ENCODE results near the gene CX3CL1.
"Not testable (repeated sequence)": the region's sequence is repeated elsewhere in the genome, so short reads cannot be mapped to it uniquely, and the experiment has no call there.

CX3CL1 gene

DNA sequence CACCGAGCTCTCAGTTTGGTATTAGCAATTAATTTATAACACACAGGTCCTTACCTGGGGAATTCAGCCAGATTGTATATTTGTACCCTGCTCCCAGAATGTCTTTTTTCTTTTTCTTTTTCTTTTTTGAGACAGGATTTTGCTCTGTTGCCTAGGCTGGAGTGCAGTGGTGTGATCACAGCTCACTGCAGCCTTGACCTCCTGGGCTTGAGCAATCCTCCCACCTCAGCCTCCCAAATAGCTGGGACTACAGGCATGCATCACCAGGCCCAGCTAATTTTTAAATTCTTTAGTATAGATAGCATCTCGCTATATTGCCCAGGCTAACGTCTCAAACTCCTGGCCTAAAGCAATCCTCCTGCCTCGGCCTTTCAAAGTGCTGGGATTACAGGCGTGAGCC, 28.2 kb upstream of the CX3CL1 start:
- H3K36me3 ChIP-seq (ENCODE audit: control insufficient read depth, insufficient read depth, low read length, severe bottlenecking); H3K4me3 ChIP-seq (ENCODE audit: low read length); H3K9ac ChIP-seq (ENCODE audit: low read length); DNase-seq (ENCODE audit: low read depth): not testable (repeated sequence)
- Histone ChIP-seq H3K27me3 (replicated peaks; ENCODE audit: control insufficient read depth, insufficient read depth, low read length) (peaks cover 17% of the 10 kb centered on the region), H3K9me3 (ENCODE audit: control insufficient read depth, low read length) (peaks cover 12% of the 10 kb centered on the region), H3K4me1 (ENCODE audit: control insufficient read depth, insufficient read depth, low read length) (peaks cover 18% of the 10 kb centered on the region)

DNA sequence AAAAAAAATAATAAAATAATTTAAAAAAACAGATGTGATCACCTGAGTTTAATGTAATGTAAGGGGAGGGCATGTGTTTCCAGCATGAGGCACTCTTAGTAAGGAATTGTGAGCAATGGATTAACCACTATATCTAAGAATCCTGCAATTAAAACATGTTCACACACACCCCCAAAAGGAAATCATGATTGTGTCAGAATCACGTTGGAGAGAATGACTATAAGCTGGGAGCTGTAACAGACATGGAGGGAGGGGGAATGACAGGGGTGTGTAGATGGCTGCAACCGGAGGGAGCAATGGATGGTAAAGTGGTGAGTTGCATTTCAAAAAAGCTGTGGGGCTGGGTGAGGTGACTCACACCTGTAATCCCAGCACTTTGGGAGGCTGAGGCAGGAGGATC, 27.3 kb upstream of the CX3CL1 start:
- Histone ChIP-seq H3K9me3 (ENCODE audit: control insufficient read depth, low read length) (peaks cover 12% of the 10 kb centered on the region), H3K36me3 (ENCODE audit: control insufficient read depth, insufficient read depth, low read length, severe bottlenecking) (no peaks in the 10 kb centered on the region), H3K4me3 (ENCODE audit: low read length) (no peak overlapping the region), H3K27me3 (replicated peaks; ENCODE audit: control insufficient read depth, insufficient read depth, low read length) (peaks cover 26% of the 10 kb centered on the region), H3K4me1 (ENCODE audit: control insufficient read depth, insufficient read depth, low read length) (peaks cover 12% of the 10 kb centered on the region), H3K9ac (ENCODE audit: low read length) (no peak overlapping the region)
- DNase-seq (ENCODE audit: low read depth): no peak

DNA sequence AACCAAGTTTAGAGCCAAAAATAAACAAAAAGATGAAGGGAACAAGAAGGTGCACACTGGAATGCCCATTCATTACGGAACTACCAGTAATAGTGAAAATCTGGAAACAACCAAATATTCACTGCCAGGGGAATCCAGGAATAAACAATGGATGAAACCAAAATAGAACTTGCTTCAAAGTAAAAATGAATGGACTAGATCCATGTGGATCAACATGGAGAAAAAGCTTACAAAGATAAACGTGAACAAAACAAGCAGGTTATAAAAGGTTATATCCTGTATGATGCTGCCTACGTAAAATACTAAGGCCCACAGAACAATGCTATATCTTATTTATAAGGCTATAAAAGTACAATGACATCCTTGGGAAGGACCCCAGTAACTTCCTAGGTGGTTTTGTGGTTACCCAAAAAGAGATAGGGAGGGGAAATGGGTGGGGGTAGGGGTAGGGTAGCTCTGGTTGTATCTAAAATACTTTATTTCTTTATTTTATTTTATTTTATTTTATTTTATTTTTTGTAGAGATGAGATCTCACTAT, 26.6 kb upstream of the CX3CL1 start:
- no peak overlapping the region for H3K4me3 ChIP-seq (ENCODE audit: low read length)
- no peak overlapping the region for H3K9ac ChIP-seq (ENCODE audit: low read length)
- peaks cover 10% of the 10 kb centered on the region for H3K4me1 ChIP-seq (ENCODE audit: control insufficient read depth, insufficient read depth, low read length)

DNA sequence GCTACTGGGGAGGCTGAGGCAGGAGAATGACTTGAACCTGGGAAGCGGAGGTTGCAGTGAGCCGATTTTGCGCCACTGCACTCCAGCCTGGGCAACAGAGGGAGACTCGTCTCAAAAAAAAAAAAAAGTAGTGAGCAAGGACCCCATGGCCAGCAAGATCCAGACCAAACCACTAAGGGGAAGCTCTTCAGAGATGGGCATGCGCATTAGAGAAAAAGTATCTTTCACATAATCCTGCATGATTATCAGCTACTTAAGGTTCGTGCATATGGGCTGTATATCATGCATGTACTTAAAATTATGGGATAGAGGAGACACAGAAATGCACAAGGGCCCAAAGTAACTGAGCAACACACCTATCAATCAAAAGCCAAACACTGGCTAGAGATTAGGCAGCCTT, 24.4 kb upstream of the CX3CL1 start:
- H3K4me1 ChIP-seq (ENCODE audit: control insufficient read depth, insufficient read depth, low read length): no peaks in the 10 kb centered on the region
- H3K36me3 ChIP-seq (ENCODE audit: control insufficient read depth, insufficient read depth, low read length, severe bottlenecking): no peaks in the 10 kb centered on the region

More for the DNA sequence above, 26.6 kb upstream of the CX3CL1 start:
- Histone ChIP-seq H3K9me3 (ENCODE audit: control insufficient read depth, low read length) (peaks cover 12% of the 10 kb centered on the region), H3K27me3 (replicated peaks; ENCODE audit: control insufficient read depth, insufficient read depth, low read length) (peaks cover 28% of the 10 kb centered on the region), H3K36me3 (ENCODE audit: control insufficient read depth, insufficient read depth, low read length, severe bottlenecking) (no peaks in the 10 kb centered on the region)
- DNase-seq (ENCODE audit: low read depth): no peak

DNA sequence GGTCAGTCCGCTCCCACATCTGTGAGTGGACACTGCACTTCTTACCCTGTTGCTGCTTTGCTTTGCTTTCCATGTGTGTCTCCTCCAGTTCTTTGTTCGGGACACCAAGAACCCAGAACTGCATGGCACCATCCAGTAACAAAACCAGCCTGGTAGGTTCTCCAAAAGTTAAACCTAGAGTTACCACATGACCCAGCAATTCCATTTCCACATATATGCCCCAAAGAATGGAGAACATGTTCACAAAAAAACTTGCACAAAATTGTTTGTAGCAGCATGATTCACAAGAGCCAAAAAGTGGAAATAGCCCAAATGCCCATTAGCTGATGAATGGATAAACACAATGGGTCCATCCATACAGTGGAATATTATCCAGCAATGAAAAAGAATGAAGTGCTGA, 24.0 kb upstream of the CX3CL1 start:
- Histone ChIP-seq H3K4me1 (ENCODE audit: control insufficient read depth, insufficient read depth, low read length) (no peaks in the 10 kb centered on the region), H3K27me3 (replicated peaks; ENCODE audit: control insufficient read depth, insufficient read depth, low read length) (peaks cover 28% of the 10 kb centered on the region), H3K36me3 (ENCODE audit: control insufficient read depth, insufficient read depth, low read length, severe bottlenecking) (no peaks in the 10 kb centered on the region), H3K9ac (ENCODE audit: low read length) (no peak overlapping the region), H3K4me3 (ENCODE audit: low read length) (no peak overlapping the region), H3K9me3 (ENCODE audit: control insufficient read depth, low read length) (peaks cover 12% of the 10 kb centered on the region)
- DNase-seq (ENCODE audit: low read depth): no peak

More for the DNA sequence above, 24.4 kb upstream of the CX3CL1 start:
- H3K27me3 ChIP-seq (replicated peaks; ENCODE audit: control insufficient read depth, insufficient read depth, low read length): peaks cover 28% of the 10 kb centered on the region
- H3K9ac ChIP-seq (ENCODE audit: low read length): no peak overlapping the region
- no peak overlapping the region for H3K4me3 ChIP-seq (ENCODE audit: low read length)
- peaks cover 12% of the 10 kb centered on the region for H3K9me3 ChIP-seq (ENCODE audit: control insufficient read depth, low read length)
- DNase-seq (ENCODE audit: low read depth): no peak

DNA sequence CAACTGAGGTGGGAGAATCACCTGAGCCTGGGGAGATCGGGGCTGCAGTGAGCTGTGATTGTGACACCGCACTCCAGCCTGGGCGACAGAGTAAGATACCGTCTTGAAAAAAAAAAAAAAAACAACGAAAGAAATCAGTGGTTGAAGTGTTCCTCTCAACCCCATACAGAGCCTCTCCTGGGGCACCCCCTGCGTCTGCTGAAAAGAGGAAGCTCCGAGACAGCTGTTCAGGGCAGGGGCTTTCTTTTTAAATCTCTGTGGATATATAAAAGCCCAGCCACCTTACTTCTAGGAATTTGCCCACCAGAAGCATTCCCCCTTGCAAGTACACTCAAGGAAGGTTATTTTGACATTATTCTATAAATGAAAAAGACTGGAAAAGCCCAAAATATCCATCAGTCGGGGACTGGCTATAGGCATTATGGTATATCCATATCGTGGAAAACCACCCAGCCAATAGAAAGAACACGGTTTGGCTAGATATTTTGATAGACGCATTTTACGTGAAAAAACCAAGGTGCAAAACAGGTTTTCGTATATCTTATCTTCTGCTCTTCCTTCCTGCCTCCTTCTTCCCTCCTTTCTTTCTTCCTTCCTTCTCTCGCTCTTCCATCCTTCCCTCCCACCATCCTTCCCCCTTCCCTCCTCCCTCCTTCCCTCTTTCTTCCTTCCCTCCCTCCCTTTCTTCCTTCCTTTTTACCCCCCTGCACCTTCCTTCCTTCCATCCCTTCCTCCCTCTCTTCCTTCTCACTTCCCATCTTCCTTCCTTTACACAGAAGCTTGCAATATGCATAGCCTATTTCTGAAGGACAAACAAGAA, 22.9 kb upstream of the CX3CL1 start:
- DNase-seq (ENCODE audit: low read depth): no peak
- no peaks in the 10 kb centered on the region for H3K4me1 ChIP-seq (ENCODE audit: control insufficient read depth, insufficient read depth, low read length)
- no peak overlapping the region for H3K9ac ChIP-seq (ENCODE audit: low read length)
- H3K27me3 ChIP-seq (replicated peaks; ENCODE audit: control insufficient read depth, insufficient read depth, low read length): peaks cover 28% of the 10 kb centered on the region
- H3K36me3 ChIP-seq (ENCODE audit: control insufficient read depth, insufficient read depth, low read length, severe bottlenecking): no peaks in the 10 kb centered on the region
- peaks cover 12% of the 10 kb centered on the region for H3K9me3 ChIP-seq (ENCODE audit: control insufficient read depth, low read length)
- no peak overlapping the region for H3K4me3 ChIP-seq (ENCODE audit: low read length)

DNA sequence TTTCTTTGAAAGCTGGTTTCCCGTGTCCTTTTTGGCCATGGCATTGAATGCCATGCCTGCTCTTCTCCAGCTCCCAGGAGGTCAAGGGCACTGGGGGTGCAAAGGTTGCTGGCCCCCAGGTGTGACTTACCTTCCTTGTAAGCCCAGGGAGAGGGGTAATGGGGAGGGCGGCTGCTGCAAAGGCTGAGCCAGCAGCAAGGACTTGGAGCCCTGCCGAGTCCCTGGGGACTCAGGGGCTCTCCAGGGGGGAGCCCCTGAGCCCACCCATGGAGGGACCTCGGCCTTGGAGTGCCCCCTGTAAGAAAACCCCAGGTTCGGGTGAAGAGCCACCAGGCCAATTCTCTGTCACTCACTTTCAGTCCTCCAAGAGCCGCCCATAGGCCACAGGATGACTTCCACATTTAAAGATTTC, 19.6 kb upstream of the CX3CL1 start:
- no peak overlapping the region for H3K9ac ChIP-seq (ENCODE audit: low read length)

DNA sequence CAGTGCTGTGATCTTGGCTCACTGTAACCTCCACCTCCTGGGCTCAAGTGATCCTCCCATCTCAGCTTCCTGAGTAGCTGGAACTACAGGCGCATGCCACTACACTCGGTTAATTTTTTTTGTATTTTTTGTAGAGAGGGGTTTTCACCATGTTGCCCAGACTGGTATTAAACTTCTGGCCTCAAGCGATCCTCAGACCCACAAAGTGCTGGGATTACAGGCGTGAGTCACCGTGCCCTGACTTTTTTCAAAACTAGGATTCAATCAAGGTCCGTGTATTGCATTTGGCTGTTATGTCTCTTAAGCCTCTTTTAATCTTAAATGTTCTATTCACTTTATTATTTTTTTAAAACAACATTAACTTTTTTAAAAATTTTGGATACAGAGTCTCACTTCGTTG, 18.0 kb upstream of the CX3CL1 start:
- no peak overlapping the region for H3K4me3 ChIP-seq (ENCODE audit: low read length)
- no peak overlapping the region for H3K9ac ChIP-seq (ENCODE audit: low read length)
- no peak for DNase-seq (ENCODE audit: low read depth)
- no peaks in the 10 kb centered on the region for H3K4me1 ChIP-seq (ENCODE audit: control insufficient read depth, insufficient read depth, low read length)
- no peaks in the 10 kb centered on the region for H3K36me3 ChIP-seq (ENCODE audit: control insufficient read depth, insufficient read depth, low read length, severe bottlenecking)
- H3K27me3 ChIP-seq (replicated peaks; ENCODE audit: control insufficient read depth, insufficient read depth, low read length): peaks cover 13% of the 10 kb centered on the region
- H3K9me3 ChIP-seq (ENCODE audit: control insufficient read depth, low read length): no peaks in the 10 kb centered on the region

More for the DNA sequence above, 19.6 kb upstream of the CX3CL1 start:
- Histone ChIP-seq H3K4me3 (ENCODE audit: low read length) (no peak overlapping the region), H3K27me3 (replicated peaks; ENCODE audit: control insufficient read depth, insufficient read depth, low read length) (peaks cover 27% of the 10 kb centered on the region), H3K9me3 (ENCODE audit: control insufficient read depth, low read length) (no peaks in the 10 kb centered on the region), H3K4me1 (ENCODE audit: control insufficient read depth, insufficient read depth, low read length) (no peaks in the 10 kb centered on the region), H3K36me3 (ENCODE audit: control insufficient read depth, insufficient read depth, low read length, severe bottlenecking) (no peaks in the 10 kb centered on the region)
- no peak for DNase-seq (ENCODE audit: low read depth)

DNA sequence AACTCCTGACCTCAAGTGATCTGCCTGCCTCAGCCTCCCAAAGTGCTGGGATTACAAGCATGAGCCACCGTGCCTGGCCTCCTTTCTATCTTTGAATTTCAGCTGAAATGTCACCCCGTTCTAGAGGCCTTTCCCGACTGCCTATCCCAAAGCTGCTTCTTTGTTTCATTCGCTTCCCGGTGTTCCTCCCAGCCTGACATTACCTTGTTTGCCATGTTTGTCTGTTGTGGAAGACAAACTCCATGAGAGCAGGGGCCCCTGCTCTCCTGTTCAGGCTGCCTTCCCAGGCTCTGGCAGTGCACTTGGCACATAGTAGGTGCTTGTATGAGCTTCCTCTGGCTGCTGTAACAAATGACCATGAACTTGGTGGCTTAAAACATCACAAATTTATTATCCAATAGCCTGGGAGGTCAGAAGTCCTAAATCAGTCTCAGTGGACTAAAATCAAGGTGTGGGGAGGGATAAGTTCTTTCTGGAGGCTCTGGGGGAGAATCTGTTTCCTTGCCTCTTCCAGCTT, 16.3 kb upstream of the CX3CL1 start:
- H3K9ac ChIP-seq (ENCODE audit: low read length): no peak overlapping the region
- no peak for DNase-seq (ENCODE audit: low read depth)

DNA sequence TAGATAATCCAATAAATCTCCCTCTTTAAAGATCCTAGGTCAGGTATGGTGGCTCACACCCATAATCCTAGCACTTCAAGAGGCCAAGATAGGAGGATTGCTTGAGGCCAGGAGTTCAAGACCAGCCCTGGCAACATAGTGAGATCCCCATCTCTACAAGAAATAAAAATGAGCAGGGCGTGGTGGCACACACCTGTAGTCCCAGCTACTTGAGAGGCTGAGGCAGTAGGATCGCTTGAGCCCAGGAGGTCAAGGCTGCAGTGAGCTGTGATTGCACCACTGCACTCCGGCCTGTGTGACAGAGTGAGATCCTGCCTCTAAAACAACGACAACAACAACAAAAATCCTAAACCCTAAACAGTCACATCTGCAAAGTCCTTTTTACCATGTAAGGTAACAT, 15.7 kb upstream of the CX3CL1 start:
- H3K4me1 ChIP-seq (ENCODE audit: control insufficient read depth, insufficient read depth, low read length): no peaks in the 10 kb centered on the region
- no peak for DNase-seq (ENCODE audit: low read depth)
- H3K9ac ChIP-seq (ENCODE audit: low read length): no peak overlapping the region
- no peaks in the 10 kb centered on the region for H3K9me3 ChIP-seq (ENCODE audit: control insufficient read depth, low read length)
- no peaks in the 10 kb centered on the region for H3K36me3 ChIP-seq (ENCODE audit: control insufficient read depth, insufficient read depth, low read length, severe bottlenecking)
- peaks cover 8% of the 10 kb centered on the region for H3K27me3 ChIP-seq (replicated peaks; ENCODE audit: control insufficient read depth, insufficient read depth, low read length)
- no peak overlapping the region for H3K4me3 ChIP-seq (ENCODE audit: low read length)

More for the DNA sequence above, 16.3 kb upstream of the CX3CL1 start:
- H3K36me3 ChIP-seq (ENCODE audit: control insufficient read depth, insufficient read depth, low read length, severe bottlenecking): no peaks in the 10 kb centered on the region
- H3K9me3 ChIP-seq (ENCODE audit: control insufficient read depth, low read length): no peaks in the 10 kb centered on the region
- no peak overlapping the region for H3K4me3 ChIP-seq (ENCODE audit: low read length)
- no peaks in the 10 kb centered on the region for H3K4me1 ChIP-seq (ENCODE audit: control insufficient read depth, insufficient read depth, low read length)
- H3K27me3 ChIP-seq (replicated peaks; ENCODE audit: control insufficient read depth, insufficient read depth, low read length): peaks cover 5% of the 10 kb centered on the region

DNA sequence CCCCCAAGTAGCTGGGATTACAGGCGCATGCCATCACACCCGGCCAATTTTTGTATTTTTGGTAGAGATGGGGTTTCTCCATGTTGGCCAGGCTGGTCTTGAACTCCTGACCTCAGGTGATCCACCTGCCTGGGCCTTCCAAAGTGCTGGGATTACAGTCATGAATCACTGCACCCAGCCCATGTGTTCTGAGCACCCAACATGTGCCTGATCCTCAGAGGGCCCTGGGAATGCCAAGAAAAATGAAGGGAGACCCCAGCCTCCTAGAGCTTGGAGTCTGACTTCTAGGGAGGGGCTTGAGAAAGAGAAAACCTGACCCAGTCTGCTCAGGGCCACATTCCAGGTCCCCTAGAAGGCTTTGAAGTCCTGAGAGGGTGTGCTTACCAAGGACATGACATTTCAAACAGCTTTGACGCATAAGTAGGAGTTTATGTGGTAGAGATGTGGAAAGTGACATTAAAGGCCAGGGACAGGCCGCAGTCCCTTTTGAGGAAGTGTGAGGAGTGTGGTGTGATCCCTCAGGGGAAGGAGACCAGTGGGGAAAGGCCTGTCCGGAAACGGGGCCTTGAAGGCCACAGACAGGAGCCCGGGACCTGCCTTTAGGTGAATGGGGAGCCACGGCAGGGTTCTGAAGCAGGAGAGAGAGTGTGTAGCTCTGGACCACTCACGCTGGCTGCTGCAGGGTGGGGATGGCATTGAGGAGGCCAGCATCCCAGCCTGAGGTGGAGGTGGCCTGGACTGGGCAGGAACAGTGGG, 14.8 kb upstream of the CX3CL1 start:
- H3K9me3 ChIP-seq (ENCODE audit: control insufficient read depth, low read length): no peaks in the 10 kb centered on the region
- no peak overlapping the region for H3K9ac ChIP-seq (ENCODE audit: low read length)
- H3K36me3 ChIP-seq (ENCODE audit: control insufficient read depth, insufficient read depth, low read length, severe bottlenecking): no peaks in the 10 kb centered on the region
- H3K4me3 ChIP-seq (ENCODE audit: low read length): no peak overlapping the region
- H3K27me3 ChIP-seq (replicated peaks; ENCODE audit: control insufficient read depth, insufficient read depth, low read length): peaks cover 13% of the 10 kb centered on the region
- H3K4me1 ChIP-seq (ENCODE audit: control insufficient read depth, insufficient read depth, low read length): no peaks in the 10 kb centered on the region
- no peak for DNase-seq (ENCODE audit: low read depth)
